ENCODE measurements around the gene EPN2. TPM values are rescaled to one million over a fixed set of nuclear protein-coding genes. Genes with fewer than 3 reads are reported as not detected.

The EPN2 gene
- total and polyA plus RNA-seq, 2 experiments from 2014 or later = 34.0 to 149 TPM

- H3K36me3 Mint-ChIP-seq (ENCODE audit: low read depth) = peaks cover 28% of the 10 kb centered on the region
- H3F3A ChIP-seq (replicated peaks; ENCODE audit: low read depth) = peaks cover 6% of the 10 kb centered on the region; the same call in 1 of the 2 replicates
- no peak overlapping the region for H3K4me3 ChIP-seq
- no peaks in the 10 kb centered on the region for H3K36me3 ChIP-seq (ENCODE audit: insufficient read depth)
- no peak overlapping the region; the same call in 1 of the 2 replicates for H3K27ac Mint-ChIP-seq
- no peaks in the 10 kb centered on the region for H3K9me2 ChIP-seq (ENCODE audit: insufficient read depth)
- no peak overlapping the region for H3K4me3 Mint-ChIP-seq
- no peaks in the 10 kb centered on the region; the same call in 1 of the 2 replicates for H4K20me1 ChIP-seq (replicated peaks; ENCODE audit: insufficient read depth)
- peak overlapping the region; percentile 67 for H3K27ac ChIP-seq (ENCODE audit: low read depth)
- no peaks in the 10 kb centered on the region for H3K9me3 Mint-ChIP-seq
- peaks cover 53% of the 10 kb centered on the region for H3K4me1 ChIP-seq (ENCODE audit: insufficient read depth)
- ATAC-seq = peak; percentile 15; the same call in 2 of the 3 replicates
- TF ChIP-seq, protein P1, sequence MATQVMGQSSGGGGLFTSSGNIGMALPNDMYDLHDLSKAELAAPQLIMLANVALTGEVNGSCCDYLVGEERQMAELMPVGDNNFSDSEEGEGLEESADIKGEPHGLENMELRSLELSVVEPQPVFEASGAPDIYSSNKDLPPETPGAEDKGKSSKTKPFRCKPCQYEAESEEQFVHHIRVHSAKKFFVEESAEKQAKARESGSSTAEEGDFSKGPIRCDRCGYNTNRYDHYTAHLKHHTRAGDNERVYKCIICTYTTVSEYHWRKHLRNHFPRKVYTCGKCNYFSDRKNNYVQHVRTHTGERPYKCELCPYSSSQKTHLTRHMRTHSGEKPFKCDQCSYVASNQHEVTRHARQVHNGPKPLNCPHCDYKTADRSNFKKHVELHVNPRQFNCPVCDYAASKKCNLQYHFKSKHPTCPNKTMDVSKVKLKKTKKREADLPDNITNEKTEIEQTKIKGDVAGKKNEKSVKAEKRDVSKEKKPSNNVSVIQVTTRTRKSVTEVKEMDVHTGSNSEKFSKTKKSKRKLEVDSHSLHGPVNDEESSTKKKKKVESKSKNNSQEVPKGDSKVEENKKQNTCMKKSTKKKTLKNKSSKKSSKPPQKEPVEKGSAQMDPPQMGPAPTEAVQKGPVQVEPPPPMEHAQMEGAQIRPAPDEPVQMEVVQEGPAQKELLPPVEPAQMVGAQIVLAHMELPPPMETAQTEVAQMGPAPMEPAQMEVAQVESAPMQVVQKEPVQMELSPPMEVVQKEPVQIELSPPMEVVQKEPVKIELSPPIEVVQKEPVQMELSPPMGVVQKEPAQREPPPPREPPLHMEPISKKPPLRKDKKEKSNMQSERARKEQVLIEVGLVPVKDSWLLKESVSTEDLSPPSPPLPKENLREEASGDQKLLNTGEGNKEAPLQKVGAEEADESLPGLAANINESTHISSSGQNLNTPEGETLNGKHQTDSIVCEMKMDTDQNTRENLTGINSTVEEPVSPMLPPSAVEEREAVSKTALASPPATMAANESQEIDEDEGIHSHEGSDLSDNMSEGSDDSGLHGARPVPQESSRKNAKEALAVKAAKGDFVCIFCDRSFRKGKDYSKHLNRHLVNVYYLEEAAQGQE (IDR thresholded peaks at IDR 0.05; ENCODE audit: unreplicated experiment) = no peak
- TF ChIP-seq JUNB (IDR thresholded peaks at IDR 0.05; ENCODE audit: unreplicated experiment) = no peak
- no peak for TF ChIP-seq POLR2AphosphoS5 (IDR thresholded peaks at IDR 0.05; ENCODE audit: low read depth)
- no peak for TF ChIP-seq ZNF331 (CRISPR knock-in tag; IDR thresholded peaks at IDR 0.05; ENCODE audit: low read depth)
- TF ChIP-seq EZH2phosphoT487 (IDR thresholded peaks at IDR 0.05; ENCODE audit: unreplicated experiment) = no peak
- no peak for TF ChIP-seq EZH2 (IDR thresholded peaks at IDR 0.05; ENCODE audit: low read depth, unreplicated experiment)
- TF ChIP-seq ZNF114 (CRISPR knock-in tag; IDR thresholded peaks at IDR 0.05) = no peak
- TF ChIP-seq, protein P2, sequence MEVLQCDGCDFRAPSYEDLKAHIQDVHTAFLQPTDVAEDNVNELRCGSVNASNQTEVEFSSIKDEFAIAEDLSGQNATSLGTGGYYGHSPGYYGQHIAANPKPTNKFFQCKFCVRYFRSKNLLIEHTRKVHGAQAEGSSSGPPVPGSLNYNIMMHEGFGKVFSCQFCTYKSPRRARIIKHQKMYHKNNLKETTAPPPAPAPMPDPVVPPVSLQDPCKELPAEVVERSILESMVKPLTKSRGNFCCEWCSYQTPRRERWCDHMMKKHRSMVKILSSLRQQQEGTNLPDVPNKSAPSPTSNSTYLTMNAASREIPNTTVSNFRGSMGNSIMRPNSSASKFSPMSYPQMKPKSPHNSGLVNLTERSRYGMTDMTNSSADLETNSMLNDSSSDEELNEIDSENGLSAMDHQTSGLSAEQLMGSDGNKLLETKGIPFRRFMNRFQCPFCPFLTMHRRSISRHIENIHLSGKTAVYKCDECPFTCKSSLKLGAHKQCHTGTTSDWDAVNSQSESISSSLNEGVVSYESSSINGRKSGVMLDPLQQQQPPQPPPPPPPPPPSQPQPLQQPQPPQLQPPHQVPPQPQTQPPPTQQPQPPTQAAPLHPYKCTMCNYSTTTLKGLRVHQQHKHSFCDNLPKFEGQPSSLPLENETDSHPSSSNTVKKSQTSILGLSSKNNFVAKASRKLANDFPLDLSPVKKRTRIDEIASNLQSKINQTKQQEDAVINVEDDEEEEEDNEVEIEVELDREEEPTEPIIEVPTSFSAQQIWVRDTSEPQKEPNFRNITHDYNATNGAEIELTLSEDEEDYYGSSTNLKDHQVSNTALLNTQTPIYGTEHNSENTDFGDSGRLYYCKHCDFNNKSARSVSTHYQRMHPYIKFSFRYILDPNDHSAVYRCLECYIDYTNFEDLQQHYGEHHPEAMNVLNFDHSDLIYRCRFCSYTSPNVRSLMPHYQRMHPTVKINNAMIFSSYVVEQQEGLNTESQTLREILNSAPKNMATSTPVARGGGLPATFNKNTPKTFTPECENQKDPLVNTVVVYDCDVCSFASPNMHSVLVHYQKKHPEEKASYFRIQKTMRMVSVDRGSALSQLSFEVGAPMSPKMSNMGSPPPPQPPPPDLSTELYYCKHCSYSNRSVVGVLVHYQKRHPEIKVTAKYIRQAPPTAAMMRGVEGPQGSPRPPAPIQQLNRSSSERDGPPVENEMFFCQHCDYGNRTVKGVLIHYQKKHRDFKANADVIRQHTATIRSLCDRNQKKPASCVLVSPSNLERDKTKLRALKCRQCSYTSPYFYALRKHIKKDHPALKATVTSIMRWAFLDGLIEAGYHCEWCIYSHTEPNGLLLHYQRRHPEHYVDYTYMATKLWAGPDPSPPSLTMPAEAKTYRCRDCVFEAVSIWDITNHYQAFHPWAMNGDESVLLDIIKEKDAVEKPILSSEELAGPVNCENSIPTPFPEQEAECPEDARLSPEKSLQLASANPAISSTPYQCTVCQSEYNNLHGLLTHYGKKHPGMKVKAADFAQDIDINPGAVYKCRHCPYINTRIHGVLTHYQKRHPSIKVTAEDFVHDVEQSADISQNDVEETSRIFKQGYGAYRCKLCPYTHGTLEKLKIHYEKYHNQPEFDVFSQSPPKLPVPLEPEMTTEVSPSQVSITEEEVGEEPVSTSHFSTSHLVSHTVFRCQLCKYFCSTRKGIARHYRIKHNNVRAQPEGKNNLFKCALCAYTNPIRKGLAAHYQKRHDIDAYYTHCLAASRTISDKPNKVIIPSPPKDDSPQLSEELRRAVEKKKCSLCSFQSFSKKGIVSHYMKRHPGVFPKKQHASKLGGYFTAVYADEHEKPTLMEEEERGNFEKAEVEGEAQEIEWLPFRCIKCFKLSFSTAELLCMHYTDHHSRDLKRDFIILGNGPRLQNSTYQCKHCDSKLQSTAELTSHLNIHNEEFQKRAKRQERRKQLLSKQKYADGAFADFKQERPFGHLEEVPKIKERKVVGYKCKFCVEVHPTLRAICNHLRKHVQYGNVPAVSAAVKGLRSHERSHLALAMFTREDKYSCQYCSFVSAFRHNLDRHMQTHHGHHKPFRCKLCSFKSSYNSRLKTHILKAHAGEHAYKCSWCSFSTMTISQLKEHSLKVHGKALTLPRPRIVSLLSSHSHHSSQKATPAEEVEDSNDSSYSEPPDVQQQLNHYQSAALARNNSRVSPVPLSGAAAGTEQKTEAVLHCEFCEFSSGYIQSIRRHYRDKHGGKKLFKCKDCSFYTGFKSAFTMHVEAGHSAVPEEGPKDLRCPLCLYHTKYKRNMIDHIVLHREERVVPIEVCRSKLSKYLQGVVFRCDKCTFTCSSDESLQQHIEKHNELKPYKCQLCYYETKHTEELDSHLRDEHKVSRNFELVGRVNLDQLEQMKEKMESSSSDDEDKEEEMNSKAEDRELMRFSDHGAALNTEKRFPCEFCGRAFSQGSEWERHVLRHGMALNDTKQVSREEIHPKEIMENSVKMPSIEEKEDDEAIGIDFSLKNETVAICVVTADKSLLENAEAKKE (CRISPR knock-in tag; IDR thresholded peaks at IDR 0.05) = no peak
- TF ChIP-seq CTCF (conservative IDR thresholded peaks at IDR 0.05; ENCODE audit: low read depth in 2 of 2) = no peak
- TF ChIP-seq STAT1 (IDR thresholded peaks at IDR 0.05; ENCODE audit: unreplicated experiment) = no peak
- TF ChIP-seq, protein P3, sequence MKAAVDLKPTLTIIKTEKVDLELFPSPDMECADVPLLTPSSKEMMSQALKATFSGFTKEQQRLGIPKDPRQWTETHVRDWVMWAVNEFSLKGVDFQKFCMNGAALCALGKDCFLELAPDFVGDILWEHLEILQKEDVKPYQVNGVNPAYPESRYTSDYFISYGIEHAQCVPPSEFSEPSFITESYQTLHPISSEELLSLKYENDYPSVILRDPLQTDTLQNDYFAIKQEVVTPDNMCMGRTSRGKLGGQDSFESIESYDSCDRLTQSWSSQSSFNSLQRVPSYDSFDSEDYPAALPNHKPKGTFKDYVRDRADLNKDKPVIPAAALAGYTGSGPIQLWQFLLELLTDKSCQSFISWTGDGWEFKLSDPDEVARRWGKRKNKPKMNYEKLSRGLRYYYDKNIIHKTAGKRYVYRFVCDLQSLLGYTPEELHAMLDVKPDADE (IDR thresholded peaks at IDR 0.05) = no peak
- TF ChIP-seq NANOG (IDR thresholded peaks at IDR 0.05; ENCODE audit: borderline replicate concordance) = no peak
- no peak for TF ChIP-seq CREB1 (CRISPR knock-in tag; IDR thresholded peaks at IDR 0.05; ENCODE audit: low read depth)
- peaks cover 2% of the 10 kb centered on the region for H3K27me3 Mint-ChIP-seq (ENCODE audit: insufficient read depth, low read depth, poor library complexity)
- no peak overlapping the region for H2AFZ ChIP-seq
- H3K27me3 ChIP-seq (ENCODE audit: insufficient read depth) = no peaks in the 10 kb centered on the region
- H3K4me1 Mint-ChIP-seq = peaks cover 61% of the 10 kb centered on the region
- peak; percentile 30 for DNase-seq (ENCODE audit: low spot score)
- H3K4me2 ChIP-seq = peak overlapping the region; percentile 57
- H3K79me2 ChIP-seq (replicated peaks; ENCODE audit: insufficient read depth) = peaks cover 48% of the 10 kb centered on the region
These were observed 49.7 kb downstream of the EPN2 start for GRCh38 chr17:19286751-19287341.
